Measurements from ENCODE around the gene WBP11.

DNA sequence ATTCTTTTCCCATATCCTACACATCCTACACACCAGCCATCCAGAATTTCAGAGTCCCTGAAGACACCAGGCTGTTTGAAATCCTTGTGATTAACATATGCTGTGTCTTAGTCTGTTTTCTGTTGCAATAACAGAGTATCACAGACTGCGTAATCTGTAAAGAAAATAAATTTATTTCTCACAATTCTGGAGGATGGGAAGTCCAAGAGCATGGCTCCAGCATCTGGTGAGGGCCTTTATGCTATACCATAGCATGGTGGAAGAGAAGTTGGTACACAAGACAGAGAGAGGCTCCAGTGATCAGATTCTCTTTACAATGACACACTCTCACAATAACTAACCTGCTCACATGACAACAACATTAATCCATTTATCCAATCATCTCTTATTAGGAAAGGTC lies 36.0 kb upstream of the WBP11 start:
- TF ChIP-seq POLR2A (IDR thresholded peaks at IDR 0.05; ENCODE audit: low read length) (no peak), GATA1 (IDR thresholded peaks at IDR 0.05; ENCODE audit: low read depth, low read length) (no peak)

Data from erythroblast (primary cell).